A673 (cell line): Measurements from ENCODE around the gene ELOF1. TPM values are rescaled to one million over a fixed set of nuclear protein-coding genes. Genes with fewer than 3 reads are reported as not detected.

Source experiments
- BruUV-seq: library from RNA; stranded (reverse); fragments of 400-500 nt; replicated peaks from 2 replicates; lab custom pipeline; 2021; lab: Mats Ljungman, UMichigan
- CTCF ChIA-PET: fragments of 300-600 bp; sonication (Branson Sonifier 250); formaldehyde crosslinking; loops from one replicate; lab custom pipeline; 2022; ENCODE audit warnings: antibody characterized with exemption; lab: Charles Lee
- POLR2A ChIA-PET: fragments of 300-600 bp; sonication (Branson Sonifier 250); formaldehyde crosslinking; loops from one replicate; lab custom pipeline; 2022; ENCODE audit warnings: antibody characterized with exemption; ENCODE audit not compliant: low non-redundant PET; lab: Charles Lee
- DNase-seq: peaks from one replicate; pipeline ENCODE4 v3.0.0-alpha.2; 2015; ENCODE audit warnings: low spot score
- H3K27ac ChIP-seq: fragments of 200-600 bp; sonication (generic); 2 replicates; pipeline ENCODE4 v1.5.1; 2016; ENCODE audit warnings: mixed run types, low read depth, mild to moderate bottlenecking, mixed read lengths, antibody characterized with exemption, low read length; ENCODE audit not compliant: poor library complexity, severe bottlenecking
- H3K27me3 ChIP-seq: fragments of 200-600 bp; sonication (generic); replicated peaks from 2 replicates; pipeline ENCODE4 v1.6.1; 2017; ENCODE audit warnings: mixed run types, low read depth, mild to moderate bottlenecking, mixed read lengths, antibody characterized with exemption, low read length; ENCODE audit not compliant: insufficient read depth, poor library complexity
- H3K36me3 ChIP-seq: fragments of 200-600 bp; sonication (generic); 2 replicates; pipeline ENCODE4 v1.6.1; 2016; ENCODE audit warnings: mixed run types, mild to moderate bottlenecking, mixed read lengths, antibody characterized with exemption, low read length; ENCODE audit not compliant: insufficient read depth, poor library complexity, severe bottlenecking
- H3K4me1 ChIP-seq: fragments of 200-600 bp; sonication (generic); 2 replicates; pipeline ENCODE4 v1.6.1; 2017; ENCODE audit warnings: mixed run types, mild to moderate bottlenecking, mixed read lengths, antibody characterized with exemption, low read length; ENCODE audit not compliant: insufficient read depth, poor library complexity, severe bottlenecking
- H3K4me3 ChIP-seq: fragments of 200-600 bp; sonication (generic); 2 replicates; pipeline ENCODE4 v1.5.1; 2016; ENCODE audit warnings: low read depth, mixed run types, mild to moderate bottlenecking, mixed read lengths, low read length; ENCODE audit not compliant: poor library complexity, severe bottlenecking
- H3K9me3 ChIP-seq: fragments of 200-600 bp; sonication (generic); 2 replicates; pipeline ENCODE4 v1.6.1; 2016; ENCODE audit warnings: mixed run types, low read depth, mild to moderate bottlenecking, mixed read lengths, antibody characterized with exemption, low read length; ENCODE audit not compliant: poor library complexity, severe bottlenecking
- CTCF ChIP-seq: fragments of 300-800, 200-600 bp; sonication (generic); conservative IDR thresholded peaks from 2 replicates; pipeline ENCODE4 v1.5.1; 2017; ENCODE audit warnings: low read depth, mild to moderate bottlenecking, antibody characterized with exemption, low read length, moderate library complexity, mixed read lengths
- EZH2 ChIP-seq: fragments of 200-600 bp; sonication (generic); IDR thresholded peaks from 2 replicates; pipeline ENCODE4 v1.6.1; 2017; ENCODE audit warnings: borderline replicate concordance, low read depth, mild to moderate bottlenecking, mixed read lengths, antibody characterized with exemption, low read length; ENCODE audit not compliant: poor library complexity, severe bottlenecking
- intact Hi-C: fragments of 100-400 bp; cut with micrococcal nuclease; formaldehyde crosslinking; loops from one replicate; pipeline ENCODE4 v1.10.0; 2022; ENCODE audit not compliant: unreplicated experiment
- total RNA-seq: library from RNA; stranded (reverse); gene quantifications from 2 replicates; pipeline ENCODE4 v1.2.3, GENCODE V29; 2021

ELOF1 gene
- total RNA-seq, 1 experiment from 2014 or later = 97.9 TPM

DNA sequence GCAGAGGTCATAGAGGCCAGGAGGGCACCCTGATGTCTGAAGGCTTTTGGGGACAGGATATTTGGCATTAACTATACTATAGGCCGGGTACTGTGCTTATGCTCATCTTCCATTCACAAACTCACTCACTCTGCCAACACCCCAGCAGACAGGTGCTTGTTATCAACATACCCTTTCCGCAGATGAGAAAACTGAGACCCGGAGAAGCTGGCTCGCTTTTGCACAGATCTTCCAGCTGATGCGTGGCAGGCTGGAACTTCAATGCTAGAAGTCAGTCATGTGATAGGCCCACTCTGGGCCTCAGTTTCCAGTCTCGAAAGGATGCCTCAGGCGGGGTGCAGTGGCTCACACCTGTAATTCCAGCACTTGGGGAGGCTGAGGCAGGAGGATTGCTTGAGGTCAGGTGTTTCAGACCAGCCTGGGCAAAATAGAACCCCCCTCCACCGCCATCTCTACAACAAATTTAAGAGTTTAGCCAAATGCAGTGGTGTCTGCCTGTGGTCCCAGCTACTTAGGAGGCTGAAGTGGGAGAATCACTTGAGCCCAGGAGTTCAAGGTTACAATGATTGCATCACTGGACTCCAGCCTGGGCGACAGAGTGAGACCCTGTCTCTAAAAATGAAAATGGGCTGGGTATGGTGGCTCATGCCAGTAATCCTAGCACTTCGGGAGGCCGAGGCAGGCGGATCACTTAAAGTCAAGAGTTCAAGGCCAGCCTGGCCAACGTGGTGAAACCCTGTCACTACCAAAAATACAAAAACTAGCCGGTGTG lies 10.9 kb downstream of the ELOF1 start:
- CTCF ChIA-PET = interaction anchor here (0.6 kb wide), 1 partner anchor 12 kb away, joined by 4 read pairs; no protein-coding TSS in a partner anchor

GRCh38 chr19:11541238-11541637 lies 17.8 kb downstream of the ELOF1 start:
- no TSS peak for BruUV-seq
- TF ChIP-seq EZH2 (no peak), CTCF (no peak)
- no peaks in the 10 kb centered on the region for H3K27me3 ChIP-seq
- intact Hi-C loops = no loop called here
- H3K4me3 ChIP-seq = no peak overlapping the region
- H3K4me1 ChIP-seq = peaks cover 10% of the 10 kb centered on the region
- POLR2A ChIA-PET = no interaction called here
- H3K36me3 ChIP-seq = no peaks in the 10 kb centered on the region
- no peak overlapping the region for H3K27ac ChIP-seq
- CTCF ChIA-PET = no interaction called here
- no peaks in the 10 kb centered on the region for H3K9me3 ChIP-seq
- no peak for DNase-seq

More for the DNA sequence above, 10.9 kb downstream of the ELOF1 start:
- TF ChIP-seq EZH2 = no peak
- TF ChIP-seq CTCF = no peak
- Histone ChIP-seq H3K4me3 (no peak overlapping the region), H3K9me3 (no peaks in the 10 kb centered on the region), H3K36me3 (peaks cover 6% of the 10 kb centered on the region), H3K4me1 (no peaks in the 10 kb centered on the region), H3K27ac (no peak overlapping the region), H3K27me3 (no peaks in the 10 kb centered on the region)
- no TSS peak for BruUV-seq
- intact Hi-C loops = no loop called here
- POLR2A ChIA-PET = no interaction called here
- no peak for DNase-seq

GRCh38 chr19:11540645-11541044 lies 18.4 kb downstream of the ELOF1 start:
- no peak for DNase-seq
- ChIA-PET CTCF (no interaction called here), POLR2A (no interaction called here)

More at GRCh38 chr19:11540645-11541044, 18.4 kb downstream of the ELOF1 start:
- no TSS peak for BruUV-seq
- no peaks in the 10 kb centered on the region for H3K9me3 ChIP-seq
- H3K27me3 ChIP-seq = no peaks in the 10 kb centered on the region
- H3K4me1 ChIP-seq = peaks cover 10% of the 10 kb centered on the region
- H3K4me3 ChIP-seq = no peak overlapping the region
- TF ChIP-seq EZH2 = no peak
- TF ChIP-seq CTCF = no peak
- H3K36me3 ChIP-seq = no peaks in the 10 kb centered on the region
- no peak overlapping the region for H3K27ac ChIP-seq
- intact Hi-C loops = no loop called here
